ENCODE measurements around the gene KIRREL3. TPM values are rescaled to one million over a fixed set of nuclear protein-coding genes. Genes with fewer than 3 reads are reported as not detected.
A peak's percentile ranks its signal among the peaks of the same experiment; 100 is the strongest.

KIRREL3 gene
- total RNA-seq, 3 donors from 2014 or later: 0.32 to 0.33 TPM; not detected in 1

DNA sequence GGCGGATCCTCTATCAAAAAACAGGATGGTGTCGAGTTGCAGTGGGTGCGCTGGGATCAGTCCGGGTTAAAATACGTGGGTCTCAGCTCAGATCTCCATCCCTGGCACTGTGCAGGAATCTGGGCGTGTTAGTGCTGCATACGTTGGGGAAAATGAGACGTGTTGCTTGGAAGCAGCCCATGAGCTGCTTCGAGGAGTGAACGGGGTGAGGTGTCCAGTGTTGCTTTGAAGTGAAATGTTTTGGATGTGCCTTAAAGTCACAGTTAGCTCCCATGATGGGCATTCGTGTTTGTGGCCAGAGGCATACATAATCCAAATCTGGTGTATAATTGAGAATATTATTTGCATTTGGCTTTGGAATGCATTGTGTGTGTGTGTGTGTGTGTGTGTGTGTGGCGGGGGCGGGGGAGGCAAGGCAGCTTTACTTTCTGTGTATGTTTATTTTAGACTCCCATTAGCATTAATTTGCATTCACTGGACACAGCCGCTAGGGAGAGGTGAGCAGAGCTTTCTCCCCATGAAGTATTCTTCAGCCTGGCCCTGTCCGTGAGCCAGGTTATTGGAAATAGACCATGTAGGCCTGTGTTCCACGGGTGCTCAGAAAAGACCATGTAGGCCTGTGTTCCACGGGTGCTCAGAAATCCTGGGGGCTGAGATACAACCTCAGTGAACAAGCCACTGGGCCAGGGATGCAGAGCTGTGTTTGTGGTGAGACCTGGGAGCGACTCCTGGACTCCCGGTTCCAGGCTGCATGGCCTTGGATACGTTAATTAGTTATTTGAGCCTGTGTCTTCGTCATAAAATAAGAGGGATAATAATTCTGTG lies 510.5 kb downstream of the KIRREL3 start:
- no peak for TF ChIP-seq CTCF (IDR thresholded peaks at IDR 0.05)
- intact Hi-C loops (cut with DNase I; ENCODE audit: low total_unique reads): no loop called here

DNA sequence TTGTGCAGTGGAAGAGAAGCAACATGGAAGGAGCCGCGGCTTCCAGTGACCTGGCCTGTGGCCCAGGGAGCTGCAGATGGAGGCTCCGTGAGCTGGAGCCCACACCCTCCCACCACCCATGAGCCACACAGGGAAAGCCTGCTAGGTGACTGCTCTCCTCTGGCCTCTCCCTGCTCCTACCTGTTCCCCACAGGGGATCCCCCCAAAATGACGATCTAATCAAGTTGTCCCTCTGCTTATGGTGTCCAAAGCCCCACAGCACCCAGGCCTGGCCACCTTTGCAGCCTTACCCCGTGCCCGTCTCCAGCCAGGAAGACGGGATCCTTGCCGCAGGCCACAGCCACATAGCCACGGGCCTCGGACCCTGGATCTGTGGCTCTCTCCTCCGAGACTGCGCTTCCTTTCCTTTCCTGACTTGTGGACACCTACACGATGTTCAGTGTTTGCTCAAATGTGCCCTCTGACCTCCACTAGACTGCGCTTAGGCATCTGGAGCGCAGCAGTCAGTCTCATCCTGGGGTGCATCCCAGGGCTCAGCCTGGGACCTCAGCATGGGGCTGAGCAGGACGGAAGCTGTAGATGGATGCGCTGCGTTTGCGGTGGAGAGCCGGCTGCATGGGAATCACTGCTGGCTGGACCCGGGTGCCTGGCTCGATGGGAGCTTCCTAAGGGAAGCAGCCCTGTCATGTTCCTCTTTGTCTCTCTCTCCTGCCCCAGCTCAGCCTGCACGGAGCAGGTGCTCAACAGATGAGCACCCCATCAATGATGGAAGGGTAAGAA lies 511.8 kb downstream of the KIRREL3 start:
- H3K4me1 ChIP-seq: no peaks in the 10 kb centered on the region
- H3K9me3 ChIP-seq: no peaks in the 10 kb centered on the region
- H3K27ac ChIP-seq: no peak overlapping the region
- H3K4me3 ChIP-seq: no peak overlapping the region
- intact Hi-C loops (cut with DNase I; ENCODE audit: low total_unique reads): no loop called here
- no peaks in the 10 kb centered on the region for H3K36me3 ChIP-seq
- TF ChIP-seq CTCF (IDR thresholded peaks at IDR 0.05) (no peak), POLR2AphosphoS5 (IDR thresholded peaks at IDR 0.05) (no peak), POLR2A (IDR thresholded peaks at IDR 0.05) (no peak)
- no peaks in the 10 kb centered on the region for H3K27me3 ChIP-seq
- DNase-seq (ENCODE audit: low spot score in 2 of 2): peak in 1 of 2 donors; percentile 36

More for the DNA sequence above, 510.5 kb downstream of the KIRREL3 start:
- Histone ChIP-seq H3K4me3 (no peak overlapping the region), H3K36me3 (no peaks in the 10 kb centered on the region), H3K27me3 (no peaks in the 10 kb centered on the region), H3K4me1 (no peaks in the 10 kb centered on the region), H3K27ac (no peak overlapping the region), H3K9me3 (no peaks in the 10 kb centered on the region)
- no peak for DNase-seq (ENCODE audit: low spot score in 2 of 2)

GRCh38 chr11:126487711-126488110 lies 512.9 kb downstream of the KIRREL3 start:
- no peak for DNase-seq (ENCODE audit: low spot score in 2 of 2)
- no peaks in the 10 kb centered on the region for H3K9me3 ChIP-seq
- intact Hi-C loops (cut with DNase I; ENCODE audit: low total_unique reads): no loop called here

GRCh38 chr11:126485986-126486635 lies 514.5 kb downstream of the KIRREL3 start:
- no peaks in the 10 kb centered on the region for H3K27me3 ChIP-seq
- H3K4me3 ChIP-seq: no peak overlapping the region
- TF ChIP-seq POLR2A (IDR thresholded peaks at IDR 0.05): no peak
- TF ChIP-seq CTCF (IDR thresholded peaks at IDR 0.05): no peak
- no peak for TF ChIP-seq POLR2AphosphoS5 (IDR thresholded peaks at IDR 0.05)
- no peaks in the 10 kb centered on the region for H3K9me3 ChIP-seq
- no peaks in the 10 kb centered on the region for H3K36me3 ChIP-seq
- H3K27ac ChIP-seq: no peak overlapping the region
- H3K4me1 ChIP-seq: no peaks in the 10 kb centered on the region
- intact Hi-C loops (cut with DNase I; ENCODE audit: low total_unique reads): no loop called here
- DNase-seq (ENCODE audit: low spot score in 2 of 2): no peak

More at GRCh38 chr11:126487711-126488110, 512.9 kb downstream of the KIRREL3 start:
- TF ChIP-seq POLR2A (IDR thresholded peaks at IDR 0.05) (no peak), CTCF (IDR thresholded peaks at IDR 0.05) (no peak), POLR2AphosphoS5 (IDR thresholded peaks at IDR 0.05) (no peak)
- Histone ChIP-seq H3K36me3 (no peaks in the 10 kb centered on the region), H3K4me3 (no peak overlapping the region), H3K27ac (no peak overlapping the region), H3K27me3 (no peaks in the 10 kb centered on the region), H3K4me1 (no peaks in the 10 kb centered on the region)
